Mesenchymal stem cell (in vitro differentiated cells and primary cell): ENCODE data around the gene HOMER1.

Experiments
- DNase-seq: peaks from one replicate; pipeline ENCODE4 v3.0.0-alpha.2; 2013
- H2AFZ ChIP-seq: one replicate; pipeline ENCODE4 v1.6.1; 2013; ENCODE audit warnings: low read depth, mild to moderate bottlenecking, control low read depth, inconsistent platforms, low read length, moderate library complexity
- H2AK5ac ChIP-seq: 2 replicates; pipeline ENCODE4 v1.6.1; 2013; ENCODE audit warnings: low read length, moderate library complexity, mild to moderate bottlenecking, inconsistent platforms; ENCODE audit not compliant: severe bottlenecking
- H2BK120ac ChIP-seq: one replicate; pipeline ENCODE4 v1.6.1; 2013; ENCODE audit warnings: low read depth, mild to moderate bottlenecking, inconsistent platforms, low read length, moderate library complexity
- H2BK12ac ChIP-seq, 2 experiments: one replicate each; pipeline ENCODE4 v1.6.1; 2013; ENCODE audit warnings: inconsistent platforms in 2 of 2, low read length in 2 of 2, mild to moderate bottlenecking in 2 of 2, moderate library complexity in 2 of 2, control low read depth in 1 of 2
- H2BK15ac ChIP-seq: one replicate; pipeline ENCODE4 v1.6.1; 2013; ENCODE audit warnings: mild to moderate bottlenecking, low read depth, inconsistent platforms; ENCODE audit not compliant: poor library complexity, severe bottlenecking
- H2BK5ac ChIP-seq: 2 replicates; pipeline ENCODE4 v1.6.1; 2013; ENCODE audit warnings: low read depth, mild to moderate bottlenecking, low read length, control low read depth, inconsistent platforms; ENCODE audit not compliant: poor library complexity, severe bottlenecking
- H3K14ac ChIP-seq, 2 experiments: one replicate each; pipeline ENCODE4 v1.6.1; 2013; ENCODE audit warnings: inconsistent platforms in 2 of 2, low read length in 2 of 2, control low read depth in 1 of 2, mild to moderate bottlenecking in 1 of 2, moderate library complexity in 1 of 2
- H3K18ac ChIP-seq, 2 experiments: one replicate each; pipeline ENCODE4 v1.6.1; 2013; ENCODE audit warnings: inconsistent platforms in 2 of 2, low read length in 2 of 2, control low read depth in 1 of 2, low read depth in 1 of 2, mild to moderate bottlenecking in 1 of 2
- H3K23ac ChIP-seq, 2 experiments: one replicate each; pipeline ENCODE4 v1.6.1; 2013; ENCODE audit warnings: inconsistent platforms in 2 of 2, low read length in 2 of 2, mild to moderate bottlenecking in 2 of 2, moderate library complexity in 2 of 2, control low read depth in 1 of 2
- H3K27ac ChIP-seq: 2 replicates; pipeline ENCODE4 v1.5.1; 2013; ENCODE audit warnings: mild to moderate bottlenecking, moderate library complexity, low read length, control low read depth, inconsistent platforms; ENCODE audit not compliant: poor library complexity, severe bottlenecking
- H3K27me3 ChIP-seq, 2 experiments: 2 replicates each; pipeline versions ENCODE4 v1.6.1 to v1.7.0; 2013; ENCODE audit warnings: low read length in 2 of 2, mild to moderate bottlenecking in 2 of 2, moderate library complexity in 2 of 2, control low read depth in 1 of 2, inconsistent platforms in 1 of 2; ENCODE audit not compliant: control insufficient read depth in 1 of 2, insufficient read depth in 1 of 2
- H3K36me3 ChIP-seq, 2 experiments: 2 replicates each; pipeline versions ENCODE4 v1.6.1 to v1.7.0; 2013; ENCODE audit warnings: low read length in 2 of 2, control low read depth in 1 of 2, inconsistent platforms in 1 of 2, low read depth in 1 of 2, mild to moderate bottlenecking in 1 of 2; ENCODE audit not compliant: insufficient read depth in 2 of 2, control insufficient read depth in 1 of 2
- H3K4ac ChIP-seq, 2 experiments: one replicate each; pipeline ENCODE4 v1.6.1; 2013; ENCODE audit warnings: inconsistent platforms in 2 of 2, low read length in 2 of 2, mild to moderate bottlenecking in 2 of 2, moderate library complexity in 2 of 2, control low read depth in 1 of 2, low read depth in 1 of 2
- H3K4me1 ChIP-seq: 2 replicates; pipeline ENCODE4 v1.6.1; 2013; ENCODE audit warnings: low read depth, low read length, control low read depth; ENCODE audit not compliant: control insufficient read depth, insufficient read depth
- H3K4me2 ChIP-seq: 2 replicates; pipeline ENCODE4 v1.6.1; 2013; ENCODE audit warnings: low read length, mild to moderate bottlenecking, inconsistent platforms; ENCODE audit not compliant: poor library complexity, severe bottlenecking
- H3K4me3 ChIP-seq, 2 experiments: 2 replicates each; pipeline versions ENCODE4 v1.5.1 to v1.7.0; 2013; ENCODE audit warnings: low read length in 2 of 2, mild to moderate bottlenecking in 2 of 2, control low read depth in 1 of 2, low read depth in 1 of 2; ENCODE audit not compliant: insufficient read depth in 1 of 2
- H3K79me1 ChIP-seq: replicated peaks from 2 replicates; pipeline ENCODE4 v1.6.1; 2013; ENCODE audit warnings: mild to moderate bottlenecking, control low read depth, low read length, inconsistent platforms; ENCODE audit not compliant: poor library complexity, severe bottlenecking
- H3K9ac ChIP-seq: 2 replicates; pipeline ENCODE4 v1.7.0; 2013; ENCODE audit warnings: mild to moderate bottlenecking, low read length, moderate library complexity
- H3K9me3 ChIP-seq: 2 replicates; pipeline ENCODE4 v1.7.0; 2013; ENCODE audit warnings: mild to moderate bottlenecking, low read length; ENCODE audit not compliant: control insufficient read depth
- H4K8ac ChIP-seq: one replicate; pipeline ENCODE4 v1.6.1; 2013; ENCODE audit warnings: inconsistent platforms, mild to moderate bottlenecking, low read length, moderate library complexity
- H4K91ac ChIP-seq: one replicate; pipeline ENCODE4 v1.6.1; 2013; ENCODE audit warnings: mild to moderate bottlenecking, low read length, inconsistent platforms
- WGBS: methylation state at CpG from one replicate; pipeline ENCODE4 v1.1.7; 2013; ENCODE audit warnings: mixed read lengths; 5-methylcytosine and 5-hydroxymethylcytosine counted together

The HOMER1 gene

GRCh38 chr5:79536193-79536906, 22.4 kb upstream of the HOMER1 start:
- WGBS: 93% methylated on average over 3 of the region's 3 CpGs
- Histone ChIP-seq H3K23ac (no peak overlapping the region), H3K4me2 (no peak overlapping the region), H2BK120ac (no peak overlapping the region), H4K8ac (no peak overlapping the region), H2AFZ (no peak overlapping the region), H3K36me3 (no peaks in the 10 kb centered on the region), H3K27ac (no peak overlapping the region), H3K79me1 (no peaks in the 10 kb centered on the region), H4K91ac (no peak overlapping the region), H2BK12ac (no peak overlapping the region), H3K4me1 (no peaks in the 10 kb centered on the region), H2AK5ac (no peak overlapping the region), H2BK15ac (no peak overlapping the region), H3K27me3 (no peaks in the 10 kb centered on the region), H3K18ac (no peak overlapping the region), H3K4ac (no peak overlapping the region), H3K14ac (no peak overlapping the region), H3K9ac (no peak overlapping the region), H3K9me3 (no peaks in the 10 kb centered on the region), H3K4me3 (no peak overlapping the region), H2BK5ac (no peak overlapping the region)
- DNase-seq: no peak

GRCh38 chr5:79535477-79536192, 21.7 kb upstream of the HOMER1 start:
- no peaks in the 10 kb centered on the region for H3K36me3 ChIP-seq
- H3K9me3 ChIP-seq: no peaks in the 10 kb centered on the region
- H3K4ac ChIP-seq: no peak overlapping the region
- no peak overlapping the region for H3K18ac ChIP-seq
- H2BK12ac ChIP-seq: no peak overlapping the region
- H3K14ac ChIP-seq: no peak overlapping the region
- H2BK5ac ChIP-seq: no peak overlapping the region
- 88% methylated on average over 4 of the region's 4 CpGs for WGBS
- H3K9ac ChIP-seq: no peak overlapping the region
- H3K4me1 ChIP-seq: no peaks in the 10 kb centered on the region
- H2AFZ ChIP-seq: no peak overlapping the region
- no peaks in the 10 kb centered on the region for H3K27me3 ChIP-seq
- no peak overlapping the region for H4K91ac ChIP-seq
- peak; percentile 14 for DNase-seq
- no peak overlapping the region for H3K4me3 ChIP-seq
- H2BK15ac ChIP-seq: no peak overlapping the region
- H2BK120ac ChIP-seq: no peak overlapping the region
- H4K8ac ChIP-seq: no peak overlapping the region
- no peak overlapping the region for H3K23ac ChIP-seq
- H3K79me1 ChIP-seq: no peaks in the 10 kb centered on the region
- H3K27ac ChIP-seq: no peak overlapping the region
- no peak overlapping the region for H2AK5ac ChIP-seq
- H3K4me2 ChIP-seq: no peak overlapping the region

- H2BK15ac ChIP-seq: no peak overlapping the region
- H3K4me3 ChIP-seq: no peak overlapping the region
- H3K79me1 ChIP-seq: no peaks in the 10 kb centered on the region
- DNase-seq: no peak
- H3K36me3 ChIP-seq: no peaks in the 10 kb centered on the region
- no peak overlapping the region for H3K18ac ChIP-seq
- H3K9ac ChIP-seq: no peak overlapping the region
- no peak overlapping the region for H2AFZ ChIP-seq
- H2BK5ac ChIP-seq: no peak overlapping the region
- no peak overlapping the region for H2BK120ac ChIP-seq
- peaks cover 8% of the 10 kb centered on the region for H3K9me3 ChIP-seq
- no peaks in the 10 kb centered on the region for H3K27me3 ChIP-seq
- no peak overlapping the region for H3K4ac ChIP-seq
- no peak overlapping the region for H3K23ac ChIP-seq
- H2BK12ac ChIP-seq: no peak overlapping the region
- H3K4me2 ChIP-seq: no peak overlapping the region
- H3K14ac ChIP-seq: no peak overlapping the region
- 93% methylated on average over 5 of the region's 5 CpGs for WGBS
- H2AK5ac ChIP-seq: no peak overlapping the region
- H4K8ac ChIP-seq: no peak overlapping the region
- no peaks in the 10 kb centered on the region for H3K4me1 ChIP-seq
- H4K91ac ChIP-seq: no peak overlapping the region
- no peak overlapping the region for H3K27ac ChIP-seq
These were observed 15.2 kb upstream of the HOMER1 start for GRCh38 chr5:79529110-79529509.

- no peak overlapping the region for H4K8ac ChIP-seq
- H3K9me3 ChIP-seq: peaks cover 8% of the 10 kb centered on the region
- H3K23ac ChIP-seq: no peak overlapping the region
- 81% methylated on average over 1 of the region's 1 CpG for WGBS
- H3K9ac ChIP-seq: no peak overlapping the region
- H3K79me1 ChIP-seq: no peaks in the 10 kb centered on the region
- H3K14ac ChIP-seq: no peak overlapping the region
- no peaks in the 10 kb centered on the region for H3K27me3 ChIP-seq
- H2AK5ac ChIP-seq: no peak overlapping the region
- H3K18ac ChIP-seq: no peak overlapping the region
- no peak overlapping the region for H2AFZ ChIP-seq
- no peak overlapping the region for H2BK15ac ChIP-seq
- H2BK120ac ChIP-seq: no peak overlapping the region
- H3K4me2 ChIP-seq: no peak overlapping the region
- no peak overlapping the region for H3K27ac ChIP-seq
- H2BK5ac ChIP-seq: no peak overlapping the region
- H3K36me3 ChIP-seq: no peaks in the 10 kb centered on the region
- H3K4me3 ChIP-seq: no peak overlapping the region
- H2BK12ac ChIP-seq: no peak overlapping the region
- no peak overlapping the region for H4K91ac ChIP-seq
- DNase-seq: no peak
- no peaks in the 10 kb centered on the region for H3K4me1 ChIP-seq
- H3K4ac ChIP-seq: no peak overlapping the region
These were observed 13.5 kb upstream of the HOMER1 start for GRCh38 chr5:79527431-79527830.
